Left lung (tissue), 10 donors: ENCODE measurements around the gene THYN1. TPM values are rescaled to one million over a fixed set of nuclear protein-coding genes. Genes with fewer than 3 reads are reported as not detected.

Experiments
- ATAC-seq: fragments of 200-7000 bp; cut with Tn5 transposase; one replicate; pipeline ENCODE4 v1.9.1; 2020; ENCODE audit warnings: moderate library complexity
- DNase-seq, 4 donors: peaks; one replicate each; pipeline ENCODE4 v3.0.0-alpha.2; 2013 to 2020
- H3K27ac ChIP-seq, 2 donors: fragments of 200-600 bp; sonication (generic) in 1 of 2; one replicate each; pipeline versions ENCODE4 v1.5.0 to v1.8.0; 2020 to 2021
- H3K27me3 ChIP-seq, 2 donors: fragments of 200-600 bp; sonication (generic) in 1 of 2; one replicate each; pipeline versions ENCODE4 v1.5.0 to v1.8.0; 2020 to 2021
- H3K36me3 ChIP-seq, 2 donors: fragments of 200-600 bp; sonication (generic) in 1 of 2; one replicate each; pipeline versions ENCODE4 v1.5.0 to v1.8.0; 2020 to 2021
- H3K4me1 ChIP-seq, 2 donors: fragments of 200-600 bp; one replicate each; pipeline ENCODE4 v1.8.0; 2021
- H3K4me3 ChIP-seq, 2 donors: fragments of 200-600 bp; sonication (generic) in 1 of 2; one replicate each; pipeline versions ENCODE4 v1.5.0 to v1.8.0; 2020 to 2021; ENCODE audit warnings: mild to moderate bottlenecking in 1 of 2
- H3K9me3 ChIP-seq, 2 donors: fragments of 200-600 bp; sonication (generic) in 1 of 2; one replicate each; pipeline versions ENCODE4 v1.5.0 to v1.8.0; 2020 to 2021
- intact Hi-C, 2 donors: fragments of 100-400 bp; cut with DNase I; formaldehyde crosslinking; loops; one replicate each; pipeline versions ENCODE4 v1.11.2 to v1.14.2; 2022
- polyA plus RNA-seq, 6 donors: library from polyadenylated mRNA; unstranded; fragments of 120-200 nt; gene quantifications; one replicate each; pipeline ENCODE4 v1.2.1, GENCODE V29; 2013; ENCODE audit not compliant: insufficient read length in 6 of 6
- total RNA-seq, 2 donors: library from RNA; stranded (reverse); fragmentation: NEBNext Ultra II Directional; extraction: Animal tissue kit (Norgen Biotek cat#: 25700); gene quantifications; one replicate each; pipeline ENCODE4 v1.2.1, GENCODE V29; 2021
- TF ChIP-seq, protein P1 (sequence below), 2 donors: fragments of 200-600 bp; sonication (generic) in 1 of 2; IDR thresholded peaks; one replicate each; pipeline versions ENCODE4 v1.5.0 to v1.8.0; 2021; ENCODE audit warnings: antibody characterized with exemption in 2 of 2
- donor health status: DM: no; HTN: yes; CAD: no.
- donor health status: DM: no; HTN: no; CAD: no.

THYN1 gene
- total and polyA plus RNA-seq, 8 donors: 32.5 to 78.2 (median 61.4) TPM

DNA sequence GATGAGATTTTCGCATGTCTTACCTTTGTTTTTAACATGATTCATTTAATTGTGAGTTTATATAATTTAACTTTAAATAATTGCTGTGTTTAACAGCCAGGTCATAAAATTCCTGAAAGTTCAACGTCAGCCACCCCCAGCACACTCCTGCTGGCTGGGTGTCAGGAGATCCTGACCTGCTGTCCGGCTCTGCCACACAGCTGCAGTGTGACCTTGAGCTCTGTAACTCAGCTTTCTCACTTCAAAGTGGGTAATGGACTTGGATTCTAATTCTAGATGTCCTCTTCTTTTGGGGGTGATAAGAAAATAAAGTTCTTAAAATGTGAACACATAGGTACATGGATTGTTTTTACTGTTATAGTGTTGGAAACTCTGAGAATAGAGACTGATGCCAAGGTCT lies 17.8 kb downstream of the THYN1 start:
- no peak for ATAC-seq
- peaks cover 0 to 48% of the 10 kb centered on the region in 2 donors for H3K36me3 ChIP-seq

DNA sequence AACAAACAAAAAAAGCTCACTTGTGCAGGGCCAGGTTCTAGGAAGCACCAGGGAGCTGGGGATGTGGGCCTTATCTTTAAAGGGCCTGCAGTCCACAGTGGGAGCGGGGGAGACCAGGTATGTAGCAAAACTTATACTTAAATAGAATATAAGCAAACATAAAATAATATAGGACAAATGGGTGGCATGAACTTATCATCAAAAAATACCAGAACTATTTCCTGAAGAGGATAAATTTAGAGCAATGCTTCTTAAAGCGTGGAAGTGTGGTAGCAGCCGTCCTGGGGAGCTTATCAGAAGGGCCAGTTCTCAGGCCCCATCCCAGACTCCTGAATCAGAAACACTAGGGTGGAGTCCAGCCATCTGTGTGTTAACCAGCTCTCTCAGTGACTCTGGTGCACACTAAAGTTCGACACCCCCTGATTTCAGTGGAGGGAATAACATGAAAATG lies 19.4 kb downstream of the THYN1 start:
- TF ChIP-seq, protein P1, sequence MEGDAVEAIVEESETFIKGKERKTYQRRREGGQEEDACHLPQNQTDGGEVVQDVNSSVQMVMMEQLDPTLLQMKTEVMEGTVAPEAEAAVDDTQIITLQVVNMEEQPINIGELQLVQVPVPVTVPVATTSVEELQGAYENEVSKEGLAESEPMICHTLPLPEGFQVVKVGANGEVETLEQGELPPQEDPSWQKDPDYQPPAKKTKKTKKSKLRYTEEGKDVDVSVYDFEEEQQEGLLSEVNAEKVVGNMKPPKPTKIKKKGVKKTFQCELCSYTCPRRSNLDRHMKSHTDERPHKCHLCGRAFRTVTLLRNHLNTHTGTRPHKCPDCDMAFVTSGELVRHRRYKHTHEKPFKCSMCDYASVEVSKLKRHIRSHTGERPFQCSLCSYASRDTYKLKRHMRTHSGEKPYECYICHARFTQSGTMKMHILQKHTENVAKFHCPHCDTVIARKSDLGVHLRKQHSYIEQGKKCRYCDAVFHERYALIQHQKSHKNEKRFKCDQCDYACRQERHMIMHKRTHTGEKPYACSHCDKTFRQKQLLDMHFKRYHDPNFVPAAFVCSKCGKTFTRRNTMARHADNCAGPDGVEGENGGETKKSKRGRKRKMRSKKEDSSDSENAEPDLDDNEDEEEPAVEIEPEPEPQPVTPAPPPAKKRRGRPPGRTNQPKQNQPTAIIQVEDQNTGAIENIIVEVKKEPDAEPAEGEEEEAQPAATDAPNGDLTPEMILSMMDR (IDR thresholded peaks at IDR 0.05): no peak
- intact Hi-C loops: no loop called here
- H3K9me3 ChIP-seq: no peaks in the 10 kb centered on the region
- no peak overlapping the region for H3K4me3 ChIP-seq
- DNase-seq (no peak), ATAC-seq (no peak)
- no peak overlapping the region for H3K27ac ChIP-seq
- H3K36me3 ChIP-seq: peaks cover 0 to 32% of the 10 kb centered on the region in 2 donors
- peaks cover 4 to 45% of the 10 kb centered on the region in 2 donors for H3K4me1 ChIP-seq
- no peaks in the 10 kb centered on the region for H3K27me3 ChIP-seq

More for the DNA sequence above, 17.8 kb downstream of the THYN1 start:
- intact Hi-C loops: no loop called here
- Histone ChIP-seq H3K27ac (no peak overlapping the region), H3K27me3 (no peaks in the 10 kb centered on the region), H3K4me1 (peaks cover 4 to 28% of the 10 kb centered on the region in 2 donors), H3K9me3 (no peaks in the 10 kb centered on the region), H3K4me3 (no peak overlapping the region)
- TF ChIP-seq, protein P1 (IDR thresholded peaks at IDR 0.05): no peak
- DNase-seq: no peak

DNA sequence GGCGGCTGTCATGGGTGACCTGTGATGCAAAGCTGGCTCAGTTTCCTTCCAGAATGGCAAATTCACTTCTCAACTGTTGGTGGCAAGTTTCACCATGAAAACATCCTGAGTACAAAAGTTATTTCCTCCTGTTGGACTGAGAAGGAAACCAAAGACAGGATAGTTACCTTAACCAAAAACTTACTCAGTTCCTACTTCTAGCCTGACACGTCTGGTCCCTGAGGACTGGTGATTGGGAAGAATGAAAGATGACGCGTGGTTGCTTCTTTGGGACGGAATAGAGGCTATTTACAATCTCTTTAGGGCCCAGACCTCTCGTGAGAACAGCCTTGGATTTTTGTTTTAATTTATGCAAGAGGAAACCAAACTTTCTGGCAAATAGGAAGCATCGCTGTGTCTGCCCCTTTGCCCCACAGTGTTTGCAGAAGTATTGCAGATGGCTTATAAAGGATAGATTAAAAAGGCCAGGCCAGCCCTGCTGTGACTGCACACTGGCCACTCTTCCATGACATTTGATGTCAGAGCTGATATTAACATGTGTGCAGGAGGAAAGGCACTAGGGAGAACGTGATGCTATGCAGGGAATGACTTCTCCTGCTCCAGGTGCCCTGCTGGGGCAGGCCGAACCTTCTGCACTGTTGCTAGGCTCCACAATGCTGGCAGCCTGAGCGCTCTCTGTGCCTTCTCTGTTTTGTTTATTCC lies 21.0 kb downstream of the THYN1 start:
- intact Hi-C loops: no loop called here
- no peak for ATAC-seq
- peaks cover 4 to 56% of the 10 kb centered on the region in 2 donors for H3K4me1 ChIP-seq
- no peaks in the 10 kb centered on the region for H3K9me3 ChIP-seq
- H3K36me3 ChIP-seq: peaks cover 0 to 17% of the 10 kb centered on the region in 2 donors
- H3K4me3 ChIP-seq: no peak overlapping the region
- no peak for DNase-seq
- H3K27ac ChIP-seq: peak overlapping the region in 1 of 2 donors; percentile 42
- no peaks in the 10 kb centered on the region for H3K27me3 ChIP-seq
- TF ChIP-seq, protein P1 (IDR thresholded peaks at IDR 0.05): no peak

DNA sequence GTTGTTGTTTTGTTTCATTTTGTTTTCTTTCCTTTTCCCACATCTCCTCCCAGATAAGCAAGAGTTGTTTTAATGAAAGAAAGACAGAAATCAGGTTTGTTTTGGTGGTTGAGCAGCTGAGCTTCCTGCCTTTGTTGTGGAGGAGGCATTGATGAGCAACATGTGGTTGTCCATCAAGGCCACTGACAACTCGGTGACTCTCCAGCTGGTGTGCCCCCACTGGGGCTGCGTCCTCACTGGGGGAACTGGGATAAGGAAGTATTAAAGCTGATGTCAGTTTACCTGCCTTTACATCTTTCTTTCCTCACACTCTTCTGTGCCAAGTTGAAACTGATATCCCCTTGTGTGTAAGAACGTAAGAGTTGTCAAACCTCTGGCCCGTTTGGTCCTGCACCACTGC lies 22.8 kb downstream of the THYN1 start:
- no peak for ATAC-seq
- Histone ChIP-seq H3K9me3 (no peaks in the 10 kb centered on the region), H3K27me3 (no peaks in the 10 kb centered on the region), H3K4me1 (peaks cover 14 to 74% of the 10 kb centered on the region in 2 donors), H3K27ac (no peak overlapping the region), H3K4me3 (no peak overlapping the region), H3K36me3 (peaks cover 0 to 7% of the 10 kb centered on the region in 2 donors)
- TF ChIP-seq, protein P1 (IDR thresholded peaks at IDR 0.05): no peak
- intact Hi-C loops: no loop called here
- no peak for DNase-seq

DNA sequence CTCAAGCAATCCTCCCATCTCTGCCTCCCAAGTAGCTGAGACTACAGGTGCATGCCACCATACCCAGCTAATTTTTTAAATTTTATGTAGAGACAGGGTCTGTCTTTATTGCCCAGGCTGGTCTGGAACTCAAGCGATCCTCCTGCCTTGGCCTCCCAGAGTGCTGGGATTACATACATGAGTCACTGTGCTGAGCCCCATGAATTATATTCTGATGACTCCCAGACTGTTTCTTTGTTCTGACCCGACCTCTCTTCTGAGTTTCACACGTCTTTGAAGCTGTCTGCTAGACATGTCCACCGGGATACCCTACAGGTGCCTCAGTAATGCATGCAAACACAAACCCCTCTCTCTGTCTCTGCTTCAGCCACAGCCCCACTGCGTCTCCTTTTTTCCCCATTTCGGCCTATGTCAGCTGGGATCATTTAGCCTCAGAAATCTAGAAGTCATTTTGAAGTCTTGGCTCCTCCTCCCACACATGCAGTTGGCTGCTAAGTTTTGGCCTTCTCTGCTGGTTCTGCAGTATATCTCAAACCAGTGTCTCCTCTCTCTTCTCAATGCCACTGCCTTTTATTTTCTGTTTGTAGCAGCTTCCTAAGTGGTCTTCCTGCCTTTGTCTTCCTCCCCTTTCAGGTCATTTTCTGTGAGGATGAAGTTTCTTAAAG lies 23.9 kb downstream of the THYN1 start:
- no peak overlapping the region for H3K27ac ChIP-seq
- peaks cover 14 to 76% of the 10 kb centered on the region in 2 donors for H3K4me1 ChIP-seq
- intact Hi-C loops: no loop called here
- H3K36me3 ChIP-seq: no peaks in the 10 kb centered on the region
- no peak for DNase-seq
- TF ChIP-seq, protein P1 (IDR thresholded peaks at IDR 0.05): no peak
- no peak overlapping the region for H3K4me3 ChIP-seq
- no peak for ATAC-seq
- H3K9me3 ChIP-seq: no peaks in the 10 kb centered on the region
- no peaks in the 10 kb centered on the region for H3K27me3 ChIP-seq
